OCI-LY7 (cell line): ENCODE results near the gene VSIG4. TPM values are rescaled to one million over a fixed set of nuclear protein-coding genes. Genes with fewer than 3 reads are reported as not detected.

Experiments
- BruUV-seq: library from RNA; stranded (reverse); fragments of 400-500 nt; replicated peaks from 2 replicates; lab custom pipeline; 2021; lab: Mats Ljungman, UMichigan
- CTCF ChIA-PET: fragments of 300-600 bp; sonication (Branson Sonifier 250); formaldehyde crosslinking; loops from one replicate; lab custom pipeline; 2022; ENCODE audit warnings: antibody characterized with exemption; ENCODE audit not compliant: unreplicated experiment; lab: Charles Lee
- POLR2A ChIA-PET: fragments of 300-600 bp; sonication (Branson Sonifier 250); formaldehyde crosslinking; loops from one replicate; lab custom pipeline; 2022; ENCODE audit warnings: antibody characterized with exemption; lab: Charles Lee
- DNase-seq: peaks from one replicate; pipeline ENCODE4 v3.0.0-alpha.2; 2015; ENCODE audit warnings: low spot score
- H2AFZ ChIP-seq: fragments of 200-600 bp; sonication (generic), shearing (Covaris generic); 2 replicates; pipeline ENCODE4 v1.6.1; 2014; ENCODE audit warnings: mild to moderate bottlenecking, antibody characterized with exemption, low read length, moderate library complexity
- H3K27ac ChIP-seq: fragments of 200-600 bp; sonication (generic); 2 replicates; pipeline ENCODE4 v1.5.1; 2014; ENCODE audit warnings: mixed run types, low read depth, mild to moderate bottlenecking, moderate library complexity, low read length, inconsistent platforms; ENCODE audit not compliant: poor library complexity, severe bottlenecking
- H3K36me3 ChIP-seq: fragments of 200-600 bp; sonication (generic); 2 replicates; pipeline ENCODE4 v1.6.1; 2014; ENCODE audit warnings: mild to moderate bottlenecking, antibody characterized with exemption, low read length, moderate library complexity, mixed read lengths; ENCODE audit not compliant: insufficient read depth
- H3K4me1 ChIP-seq: fragments of 200-600 bp; sonication (generic); 2 replicates; pipeline ENCODE4 v1.5.1; 2014; ENCODE audit warnings: mild to moderate bottlenecking, low read length; ENCODE audit not compliant: insufficient read depth, poor library complexity, severe bottlenecking
- H3K4me2 ChIP-seq: fragments of 200-600 bp; sonication (generic); 2 replicates; pipeline ENCODE4 v1.6.1; 2014; ENCODE audit warnings: mild to moderate bottlenecking, low read length
- H3K4me3 ChIP-seq: fragments of 200-600 bp; sonication (generic); 2 replicates; pipeline ENCODE4 v1.5.1; 2014; ENCODE audit warnings: mild to moderate bottlenecking, low read depth, low read length; ENCODE audit not compliant: poor library complexity, severe bottlenecking
- H3K79me2 ChIP-seq: fragments of 200-600 bp; sonication (generic); 2 replicates; pipeline ENCODE4 v1.6.1; 2016; ENCODE audit warnings: low read depth, mild to moderate bottlenecking, low read length, moderate library complexity, mixed read lengths; ENCODE audit not compliant: insufficient read depth
- H3K9me2 ChIP-seq: fragments of 200-600 bp; sonication (generic); 2 replicates; pipeline ENCODE4 v1.6.1; 2016; ENCODE audit warnings: mild to moderate bottlenecking, low read length, mixed read lengths; ENCODE audit not compliant: insufficient read depth
- H3K9me3 ChIP-seq: fragments of 200-600 bp; sonication (generic); 2 replicates; pipeline ENCODE4 v1.6.1; 2014; ENCODE audit warnings: mild to moderate bottlenecking, mixed run types, low read length, mixed read lengths
- H4K20me1 ChIP-seq: fragments of 200-600 bp; sonication (generic); 2 replicates; pipeline ENCODE4 v1.6.1; 2014; ENCODE audit warnings: mild to moderate bottlenecking, antibody characterized with exemption, low read length, moderate library complexity, mixed read lengths; ENCODE audit not compliant: insufficient read depth
- EZH2phosphoT487 ChIP-seq: fragments of 200-600 bp; sonication (generic); IDR thresholded peaks from 2 replicates; pipeline ENCODE4 v1.6.1; 2018; ENCODE audit warnings: low read depth, borderline replicate concordance, mild to moderate bottlenecking, mixed run types, antibody characterized with exemption, low read length, moderate library complexity, mixed read lengths
- intact Hi-C: fragments of 100-400 bp; cut with micrococcal nuclease; formaldehyde crosslinking; loops from one replicate; pipeline ENCODE4 v1.10.0; 2022; ENCODE audit not compliant: unreplicated experiment
- total RNA-seq, 2 experiments: library from RNA; depleted of rRNA in 1 of 2; stranded (reverse); fragments of >200 nt in 1 of 2; shearing (Covaris generic) in 1 of 2; gene quantifications; 2 replicates each; pipeline ENCODE4 v1.2.3, GENCODE V29; 2014 to 2022
- TF ChIP-seq, protein P1 (sequence below): fragments of 200-600 bp; sonication (generic); conservative IDR thresholded peaks from 2 replicates; pipeline ENCODE4 v1.5.1; 2014; ENCODE audit warnings: mild to moderate bottlenecking, antibody characterized with exemption, low read length, moderate library complexity, mixed read lengths

The VSIG4 gene
- total RNA-seq, 2 experiments from 2014 or later: not detected

GRCh38 chrX:66019310-66019652 is 20.6 kb downstream of the VSIG4 start:
- Histone ChIP-seq H3K79me2 (no peaks in the 10 kb centered on the region), H3K4me3 (no peak overlapping the region), H2AFZ (no peak overlapping the region), H3K4me2 (no peak overlapping the region), H3K27ac (no peak overlapping the region), H3K9me3 (no peaks in the 10 kb centered on the region), H3K4me1 (peaks cover 21% of the 10 kb centered on the region), H4K20me1 (no peaks in the 10 kb centered on the region), H3K36me3 (no peaks in the 10 kb centered on the region), H3K9me2 (no peaks in the 10 kb centered on the region)
- intact Hi-C loops: loop anchor here (10.0 kb wide), 2 partner anchors 1174 to 1716 kb away; no protein-coding TSS in a partner anchor
- TF ChIP-seq EZH2phosphoT487: no peak
- TF ChIP-seq, protein P1, sequence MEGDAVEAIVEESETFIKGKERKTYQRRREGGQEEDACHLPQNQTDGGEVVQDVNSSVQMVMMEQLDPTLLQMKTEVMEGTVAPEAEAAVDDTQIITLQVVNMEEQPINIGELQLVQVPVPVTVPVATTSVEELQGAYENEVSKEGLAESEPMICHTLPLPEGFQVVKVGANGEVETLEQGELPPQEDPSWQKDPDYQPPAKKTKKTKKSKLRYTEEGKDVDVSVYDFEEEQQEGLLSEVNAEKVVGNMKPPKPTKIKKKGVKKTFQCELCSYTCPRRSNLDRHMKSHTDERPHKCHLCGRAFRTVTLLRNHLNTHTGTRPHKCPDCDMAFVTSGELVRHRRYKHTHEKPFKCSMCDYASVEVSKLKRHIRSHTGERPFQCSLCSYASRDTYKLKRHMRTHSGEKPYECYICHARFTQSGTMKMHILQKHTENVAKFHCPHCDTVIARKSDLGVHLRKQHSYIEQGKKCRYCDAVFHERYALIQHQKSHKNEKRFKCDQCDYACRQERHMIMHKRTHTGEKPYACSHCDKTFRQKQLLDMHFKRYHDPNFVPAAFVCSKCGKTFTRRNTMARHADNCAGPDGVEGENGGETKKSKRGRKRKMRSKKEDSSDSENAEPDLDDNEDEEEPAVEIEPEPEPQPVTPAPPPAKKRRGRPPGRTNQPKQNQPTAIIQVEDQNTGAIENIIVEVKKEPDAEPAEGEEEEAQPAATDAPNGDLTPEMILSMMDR: no peak
- no TSS peak for BruUV-seq
- ChIA-PET CTCF (no interaction called here), POLR2A (interaction anchor here (0.8 to 1.0 kb wide), 2 partner anchors 9 to 10 kb away, joined by 3 read pairs; no protein-coding TSS in a partner anchor)
- no peak for DNase-seq

DNA sequence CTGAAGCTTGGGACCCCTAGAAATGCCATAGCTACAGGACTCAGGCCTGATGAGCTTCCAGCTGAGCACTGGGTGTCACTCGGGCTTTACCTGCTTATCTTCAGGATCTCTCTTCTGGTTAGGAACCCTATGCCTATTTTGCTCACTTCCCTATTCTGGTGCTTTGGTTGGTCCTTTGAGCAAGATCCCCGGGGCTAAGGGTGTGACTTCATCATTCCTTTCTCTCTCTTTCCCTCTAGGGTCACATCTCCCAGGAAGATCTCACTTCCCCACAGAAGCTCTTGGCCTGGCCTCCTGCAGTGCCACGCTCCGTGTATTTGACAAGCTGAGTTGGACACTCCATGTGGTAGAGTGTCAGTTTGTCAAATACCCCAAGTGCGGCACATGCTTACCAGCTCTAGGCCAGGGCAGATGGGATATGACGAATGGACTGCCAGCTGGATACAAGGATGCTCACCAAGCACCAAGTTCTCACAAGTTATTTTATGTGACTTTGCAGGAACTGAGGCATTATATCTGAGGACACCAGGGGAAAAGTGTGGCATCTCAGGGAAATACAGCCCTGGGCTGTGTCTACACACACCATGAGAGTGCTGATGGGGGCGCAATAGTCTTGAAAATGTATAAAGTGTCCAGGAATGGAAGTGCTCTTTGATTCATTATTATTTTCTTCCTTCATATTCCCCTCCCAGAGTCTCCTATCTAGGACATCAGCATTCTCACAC is 21.1 kb downstream of the VSIG4 start:
- Histone ChIP-seq H3K36me3 (no peaks in the 10 kb centered on the region), H3K79me2 (no peaks in the 10 kb centered on the region), H4K20me1 (no peaks in the 10 kb centered on the region), H3K4me3 (no peak overlapping the region), H3K27ac (no peak overlapping the region), H3K4me1 (peaks cover 26% of the 10 kb centered on the region), H3K4me2 (no peak overlapping the region), H2AFZ (no peak overlapping the region), H3K9me2 (no peaks in the 10 kb centered on the region), H3K9me3 (no peaks in the 10 kb centered on the region)
- no TSS peak for BruUV-seq
- DNase-seq: no peak
- ChIA-PET CTCF (interaction anchor here (1.0 to 1.1 kb wide), 2 partner anchors 13 to 22 kb away, joined by 3 read pairs; no protein-coding TSS in a partner anchor), POLR2A (interaction anchor here (0.7 to 0.8 kb wide), 2 partner anchors 9 to 47 kb away, joined by 3 read pairs; no protein-coding TSS in a partner anchor)
- intact Hi-C loops: loop anchor here (10.0 kb wide), 2 partner anchors 1174 to 1716 kb away; no protein-coding TSS in a partner anchor
- no peak for TF ChIP-seq EZH2phosphoT487
- TF ChIP-seq, protein P1: no peak
